Activated T-cell treated with anti-CD3 and anti-CD28 coated beads for 48 hours (primary cell): ENCODE measurements around the gene UCMA.
"Not testable (repeated sequence)": the region's sequence is repeated elsewhere in the genome, so short reads cannot be mapped to it uniquely, and the experiment has no call there.

Experiments
- DNase-seq: peaks from one replicate; pipeline ENCODE4 v3.0.0-alpha.2; 2020; ENCODE audit warnings: low read depth

Gene UCMA

GRCh38 chr10:13234172-13234571, at the start of gene UCMA:
UCMA (minus strand) TSS chr10:13234374; CDS start chr10:13234258, 116 bp downstream.
- no peak for DNase-seq

GRCh38 chr10:13282348-13282747, 48.2 kb upstream of the UCMA start:
- DNase-seq: not testable (repeated sequence)

- no peak for DNase-seq
These were observed 42.7 kb upstream of the UCMA start for GRCh38 chr10:13276749-13277365.

- not testable (repeated sequence) for DNase-seq
These were observed 42.0 kb upstream of the UCMA start for GRCh38 chr10:13276146-13276545.

GRCh38 chr10:13272164-13272571, 38.0 kb upstream of the UCMA start:
- DNase-seq: no peak

- DNase-seq: peak; percentile 37
These were observed 37.5 kb upstream of the UCMA start for GRCh38 chr10:13271552-13272163.

- no peak for DNase-seq
These were observed 36.8 kb upstream of the UCMA start for GRCh38 chr10:13270877-13271551.

GRCh38 chr10:13268841-13269240, 34.7 kb upstream of the UCMA start:
- DNase-seq: no peak

- DNase-seq: no peak
These were observed 34.1 kb upstream of the UCMA start for GRCh38 chr10:13268310-13268709.

- DNase-seq: no peak
These were observed 29.4 kb upstream of the UCMA start for GRCh38 chr10:13263591-13263990.

- DNase-seq: no peak
These were observed 28.3 kb upstream of the UCMA start for GRCh38 chr10:13262433-13262832.

- DNase-seq: no peak
These were observed 23.5 kb upstream of the UCMA start for GRCh38 chr10:13257621-13258140.

- DNase-seq: no peak
These were observed 22.5 kb upstream of the UCMA start for GRCh38 chr10:13256627-13257026.

GRCh38 chr10:13253726-13254125, 19.6 kb upstream of the UCMA start:
- no peak for DNase-seq

GRCh38 chr10:13247784-13248183, 13.6 kb upstream of the UCMA start:
- no peak for DNase-seq

GRCh38 chr10:13247246-13247645, 13.1 kb upstream of the UCMA start:
- DNase-seq: no peak

- DNase-seq: not testable (repeated sequence)
These were observed 8.1 kb upstream of the UCMA start for GRCh38 chr10:13242260-13242659.

GRCh38 chr10:13241613-13242012, 7.4 kb upstream of the UCMA start:
- DNase-seq: no peak

GRCh38 chr10:13239923-13240322, 5.7 kb upstream of the UCMA start:
- no peak for DNase-seq

GRCh38 chr10:13238271-13239077, 4.3 kb upstream of the UCMA start:
- DNase-seq: no peak

GRCh38 chr10:13236638-13237037, 2.5 kb upstream of the UCMA start:
- no peak for DNase-seq

GRCh38 chr10:13234736-13235135, 562 bp upstream of the UCMA start:
- not testable (repeated sequence) for DNase-seq
